Lung (tissue), 12 donors: ENCODE data around the gene SFRP2. TPM values are rescaled to one million over a fixed set of nuclear protein-coding genes. Genes with fewer than 3 reads are reported as not detected.

ENCODE experiments used
- ATAC-seq: fragments of 200-7000 bp; cut with Tn5 transposase; one replicate; pipeline ENCODE4 v1.9.1; 2020; ENCODE audit warnings: moderate number of reproducible peaks; ENCODE audit not compliant: insufficient read depth, low FRiP score
- DNase-seq, 3 donors: peaks; one replicate each; pipeline ENCODE4 v3.0.0-alpha.2; 2013 to 2017
- H3K27ac ChIP-seq, 2 donors: one replicate each; pipeline ENCODE4 v1.5.1; 2013; ENCODE audit warnings: mild to moderate bottlenecking in 2 of 2, moderate library complexity in 2 of 2, control low read depth in 1 of 2, inconsistent platforms in 1 of 2, low read depth in 1 of 2, low read length in 1 of 2
- H3K27me3 ChIP-seq, 3 donors: one replicate each; pipeline ENCODE4 v1.5.1; 2013; ENCODE audit warnings: low read length in 2 of 3; ENCODE audit not compliant: control insufficient read depth in 3 of 3, insufficient read depth in 3 of 3
- H3K36me3 ChIP-seq, 4 donors: one replicate each; pipeline ENCODE4 v1.5.1; 2013; ENCODE audit warnings: low read length in 4 of 4, mild to moderate bottlenecking in 1 of 4, moderate library complexity in 1 of 4; ENCODE audit not compliant: control insufficient read depth in 4 of 4, insufficient read depth in 4 of 4
- H3K4me1 ChIP-seq, 5 donors: one replicate each; pipeline ENCODE4 v1.5.1; 2013; ENCODE audit warnings: low read length in 5 of 5, mild to moderate bottlenecking in 2 of 5, moderate library complexity in 1 of 5; ENCODE audit not compliant: control insufficient read depth in 5 of 5, insufficient read depth in 5 of 5
- H3K4me3 ChIP-seq: one replicate; pipeline ENCODE4 v1.5.1; 2013; ENCODE audit warnings: mild to moderate bottlenecking, control low read depth, moderate library complexity
- H3K9ac ChIP-seq, 2 donors: one replicate each; pipeline ENCODE4 v1.5.1; 2013; ENCODE audit warnings: low read length in 2 of 2, control low read depth in 1 of 2; ENCODE audit not compliant: insufficient read depth in 1 of 2
- H3K9me3 ChIP-seq, 4 donors: one replicate each; pipeline ENCODE4 v1.5.1; 2013; ENCODE audit warnings: low read length in 3 of 4, mild to moderate bottlenecking in 1 of 4, moderate library complexity in 1 of 4; ENCODE audit not compliant: control insufficient read depth in 4 of 4, insufficient read depth in 3 of 4
- CTCF ChIP-seq: IDR thresholded peaks from 2 replicates; pipeline ENCODE4 v1.5.1; 2012; ENCODE audit warnings: mild to moderate bottlenecking; ENCODE audit errors: control extremely low read depth, extremely low read depth
- WGBS, 2 donors: extraction: QIAGEN DNeasy Blood & Tissue Kit; methylation state at CpG; one replicate each; pipeline ENCODE4 v1.1.7; 2013; 5-methylcytosine and 5-hydroxymethylcytosine counted together
- polyA plus RNA-seq, 2 donors: library from polyadenylated mRNA; stranded (reverse); fragments of 200-250 nt; gene quantifications; one replicate each; pipeline ENCODE4 v1.2.1, GENCODE V29; 2013
- total RNA-seq, 2 donors: library from RNA; depleted of rRNA in 1 of 2; stranded (reverse); fragments of >200 nt in 1 of 2; gene quantifications; one replicate each; pipeline ENCODE4 v1.2.1, GENCODE V29; 2014 to 2021
- donor health status: control.
- donor health status: control.
- donor health status: Bipolar disorder and iron deficiency.
- donor health status: healthy.
- donor health status: DM: yes; HTN: yes; CAD: no.

SFRP2 gene
- total and polyA plus RNA-seq, 4 donors = 0.68 to 17.4 (median 6.5) TPM

GRCh38 chr4:153790962-153791551 is 2.2 kb upstream of the SFRP2 start:
- Histone ChIP-seq H3K27me3 (peaks cover 5 to 52% (median 45%) of the 10 kb centered on the region in 3 donors), H3K4me1 (peaks cover 0 to 43% (median 4%) of the 10 kb centered on the region in 5 donors), H3K9ac (no peak overlapping the region), H3K36me3 (no peaks in the 10 kb centered on the region), H3K9me3 (peaks cover 0 to 2% (median 0%) of the 10 kb centered on the region in 4 donors), H3K27ac (no peak overlapping the region), H3K4me3 (no peak overlapping the region)
- ATAC-seq (no peak), DNase-seq (peak; percentile 64 to 80 (median 70))
- WGBS, 2 donors = 3% methylated on average over 50 to 51 of the region's 51 CpGs
- TF ChIP-seq CTCF = no peak

- Histone ChIP-seq H3K9me3 (peaks cover 0 to 2% (median 0%) of the 10 kb centered on the region in 4 donors), H3K27me3 (peaks cover 5 to 52% (median 45%) of the 10 kb centered on the region in 3 donors), H3K4me3 (no peak overlapping the region), H3K36me3 (no peaks in the 10 kb centered on the region), H3K4me1 (peaks cover 0 to 45% (median 4%) of the 10 kb centered on the region in 5 donors), H3K9ac (no peak overlapping the region), H3K27ac (no peak overlapping the region)
- ATAC-seq (no peak), DNase-seq (peak in 2 of 3 donors; percentile 35 to 50)
- no peak for TF ChIP-seq CTCF
- WGBS, 2 donors = 25 to 35% methylated on average over 10 of the region's 10 CpGs
These were observed 1.6 kb upstream of the SFRP2 start for GRCh38 chr4:153790500-153790865.

GRCh38 chr4:153789741-153790499 is 1.0 kb upstream of the SFRP2 start:
- H3K4me1 ChIP-seq = peaks cover 0 to 45% (median 4%) of the 10 kb centered on the region in 5 donors
- 21 to 35% methylated on average over 28 of the region's 28 CpGs for whole genome bisulfite sequencing, 2 donors
- no peak overlapping the region for H3K4me3 ChIP-seq
- ATAC-seq (no peak), DNase-seq (peak; percentile 40 to 65 (median 53))
- no peaks in the 10 kb centered on the region for H3K36me3 ChIP-seq
- peaks cover 0 to 2% (median 0%) of the 10 kb centered on the region in 4 donors for H3K9me3 ChIP-seq
- H3K9ac ChIP-seq = no peak overlapping the region
- TF ChIP-seq CTCF = no peak
- peaks cover 5 to 50% (median 45%) of the 10 kb centered on the region in 3 donors for H3K27me3 ChIP-seq
- H3K27ac ChIP-seq = no peak overlapping the region
